ENCODE results near the gene POFUT1.

- TF ChIP-seq MYBL2 (CRISPR knock-in tag; IDR thresholded peaks at IDR 0.05), result no peak
- TF ChIP-seq CBFB (CRISPR knock-in tag; IDR thresholded peaks at IDR 0.05; ENCODE audit: low read depth), result no peak
- no peak for TF ChIP-seq ZNF512 (CRISPR knock-in tag; IDR thresholded peaks at IDR 0.05; ENCODE audit: borderline replicate concordance)
- no peak for TF ChIP-seq CTCF (IDR thresholded peaks at IDR 0.05)
Observed at GRCh38 chr20:32164984-32165735, 42.5 kb upstream of the POFUT1 start.
